SK-N-SH treated with all-trans-retinoic acid at 6 μM for 48 hours (cell line): Measurements from ENCODE around the gene MOSMO.

Experiments
- ATAC-seq: fragments of 200-7000 bp; cut with Tn5 transposase; 3 replicates; pipeline ENCODE4 v1.9.1; 2020; ENCODE audit warnings: mild to moderate bottlenecking, moderate library complexity
- ARNTL ChIP-seq: fragments of 450-650 bp; formaldehyde crosslinking; IDR thresholded peaks from 2 replicates; pipeline ENCODE4 v1.5.0; 2020; ENCODE audit warnings: low read depth, mild to moderate bottlenecking, moderate library complexity, borderline replicate concordance
- BACH2 ChIP-seq: fragments of 250-450 bp; sonication (Bioruptor Pico); IDR thresholded peaks from 2 replicates; pipeline ENCODE4 v1.9.0; 2021; ENCODE audit warnings: mild to moderate bottlenecking, borderline replicate concordance
- CREB5 ChIP-seq: fragments of 250-450 bp; sonication (Bioruptor Pico); IDR thresholded peaks from 2 replicates; pipeline ENCODE4 v1.5.1; 2020; ENCODE audit warnings: low read depth, mild to moderate bottlenecking, moderate library complexity
- CSDC2 ChIP-seq: fragments of 250-450 bp; sonication (Bioruptor Pico); IDR thresholded peaks from 2 replicates; pipeline ENCODE4 v1.5.0; 2020; ENCODE audit warnings: mild to moderate bottlenecking, moderate library complexity
- CSRNP3 ChIP-seq: fragments of 250-450 bp; sonication (Bioruptor Pico); IDR thresholded peaks from 2 replicates; pipeline ENCODE4 v1.5.1; 2021; ENCODE audit warnings: mild to moderate bottlenecking, moderate library complexity
- ESRRG ChIP-seq: fragments of 250-450 bp; sonication (Bioruptor Pico); IDR thresholded peaks from 2 replicates; pipeline ENCODE4 v1.6.1; 2021; ENCODE audit warnings: mild to moderate bottlenecking
- GLIS3 ChIP-seq: fragments of 250-450 bp; sonication (Bioruptor Pico); IDR thresholded peaks from 2 replicates; pipeline ENCODE4 v1.5.0; 2020; ENCODE audit warnings: mild to moderate bottlenecking, moderate library complexity
- ISL1 ChIP-seq: fragments of 250-450 bp; sonication (Bioruptor Pico); IDR thresholded peaks from 2 replicates; pipeline ENCODE4 v2.1.2; 2022; ENCODE audit warnings: mild to moderate bottlenecking, moderate library complexity
- OSR1 ChIP-seq: fragments of 250-450 bp; sonication (Bioruptor Pico); IDR thresholded peaks from 2 replicates; pipeline ENCODE4 v1.8.0; 2022; ENCODE audit warnings: moderate library complexity, mild to moderate bottlenecking, inconsistent platforms
- PATZ1 ChIP-seq: fragments of 250-450 bp; sonication (Bioruptor Pico); IDR thresholded peaks from 2 replicates; pipeline ENCODE4 v1.8.0; 2020; ENCODE audit warnings: mild to moderate bottlenecking, moderate library complexity, borderline replicate concordance
- POU6F1 ChIP-seq: fragments of 250-450 bp; sonication (Bioruptor Pico); IDR thresholded peaks from 2 replicates; pipeline ENCODE4 v1.8.0; 2021; ENCODE audit warnings: low read depth, mild to moderate bottlenecking, moderate library complexity, borderline replicate concordance
- PPARA ChIP-seq: fragments of 250-450 bp; sonication (Bioruptor Pico); IDR thresholded peaks from 2 replicates; pipeline ENCODE4 v1.5.0; 2020; ENCODE audit warnings: mild to moderate bottlenecking, borderline replicate concordance
- RARB ChIP-seq: fragments of 250-450 bp; sonication (Bioruptor Pico); IDR thresholded peaks from 2 replicates; pipeline ENCODE4 v1.8.0; 2021; ENCODE audit warnings: mild to moderate bottlenecking, moderate library complexity
- SNAI2 ChIP-seq: fragments of 250-450 bp; sonication (Bioruptor Pico); IDR thresholded peaks from 2 replicates; pipeline ENCODE4 v1.5.0; 2020; ENCODE audit warnings: mild to moderate bottlenecking, moderate library complexity
- TCF4 ChIP-seq: fragments of 250-450 bp; sonication (Bioruptor Pico); IDR thresholded peaks from 2 replicates; pipeline ENCODE4 v1.8.0; 2021; ENCODE audit warnings: mild to moderate bottlenecking, moderate library complexity, borderline replicate concordance
- TOX ChIP-seq: fragments of 250-450 bp; sonication (Bioruptor Pico); IDR thresholded peaks from 2 replicates; pipeline ENCODE4 v1.8.0; 2021; ENCODE audit warnings: mild to moderate bottlenecking, moderate library complexity, borderline replicate concordance
- TSHZ2 ChIP-seq: fragments of 250-450 bp; sonication (Bioruptor Pico); IDR thresholded peaks from 2 replicates; pipeline ENCODE4 v1.5.0; 2020; ENCODE audit warnings: mild to moderate bottlenecking, moderate library complexity
- ZC3H10 ChIP-seq: fragments of 250-450 bp; sonication (Bioruptor Pico); IDR thresholded peaks from 2 replicates; pipeline ENCODE4 v1.5.1; 2021; ENCODE audit warnings: mild to moderate bottlenecking, moderate library complexity
- ZFP3 ChIP-seq: fragments of 250-450 bp; sonication (Bioruptor Pico); IDR thresholded peaks from 2 replicates; pipeline ENCODE4 v1.5.0; 2020; ENCODE audit warnings: mild to moderate bottlenecking, moderate library complexity
- ZFP30 ChIP-seq: fragments of 450-650 bp; formaldehyde crosslinking; IDR thresholded peaks from 2 replicates; pipeline ENCODE4 v1.5.0; 2022; ENCODE audit warnings: mild to moderate bottlenecking, moderate library complexity
- ZNF565 ChIP-seq: fragments of 450-650 bp; formaldehyde crosslinking; conservative IDR thresholded peaks from 2 replicates; pipeline ENCODE4 v1.5.0; 2020; ENCODE audit warnings: low read depth, mild to moderate bottlenecking, moderate library complexity
- ZNF70 ChIP-seq: fragments of 450-650 bp; formaldehyde crosslinking; IDR thresholded peaks from 2 replicates; pipeline ENCODE4 v1.5.0; 2020; ENCODE audit warnings: mild to moderate bottlenecking, moderate library complexity
- ZNF8 ChIP-seq: fragments of 450-650 bp; formaldehyde crosslinking; IDR thresholded peaks from 2 replicates; pipeline ENCODE4 v1.5.0; 2020; ENCODE audit warnings: mild to moderate bottlenecking, moderate library complexity

The MOSMO gene

GRCh38 chr16:22123146-22123545 is 115.2 kb downstream of the MOSMO start:
- no peak for ATAC-seq
- TF ChIP-seq TOX (CRISPR knock-in tag), result no peak
- TF ChIP-seq ZNF70 (CRISPR knock-in tag), result no peak
- TF ChIP-seq ZC3H10 (CRISPR knock-in tag), result no peak
- TF ChIP-seq SNAI2 (CRISPR knock-in tag), result no peak
- TF ChIP-seq TSHZ2 (CRISPR knock-in tag), result no peak
- no peak for TF ChIP-seq OSR1 (CRISPR knock-in tag)
- TF ChIP-seq ISL1, result no peak
- no peak for TF ChIP-seq CSDC2 (CRISPR knock-in tag)
- no peak for TF ChIP-seq BACH2 (CRISPR knock-in tag)
- no peak for TF ChIP-seq GLIS3 (CRISPR knock-in tag)
- no peak for TF ChIP-seq TCF4
- no peak for TF ChIP-seq POU6F1 (CRISPR knock-in tag)
- no peak for TF ChIP-seq ARNTL (CRISPR knock-in tag)
- no peak for TF ChIP-seq ZFP3
- no peak for TF ChIP-seq PPARA
- no peak for TF ChIP-seq CSRNP3 (CRISPR knock-in tag)
- no peak for TF ChIP-seq ZNF565 (CRISPR knock-in tag)
- TF ChIP-seq ZNF8 (CRISPR knock-in tag), result no peak
- no peak for TF ChIP-seq RARB (CRISPR knock-in tag)
- TF ChIP-seq PATZ1 (CRISPR knock-in tag), result no peak

GRCh38 chr16:22123759-22124490 is 116.0 kb downstream of the MOSMO start:
- ATAC-seq, result no peak
- TF ChIP-seq ESRRG (CRISPR knock-in tag) (no peak), PPARA (no peak), SNAI2 (CRISPR knock-in tag) (no peak), ARNTL (CRISPR knock-in tag) (no peak), GLIS3 (CRISPR knock-in tag) (no peak), CREB5 (CRISPR knock-in tag) (no peak), CSDC2 (CRISPR knock-in tag) (no peak), ZNF8 (CRISPR knock-in tag) (no peak), POU6F1 (CRISPR knock-in tag) (no peak), RARB (CRISPR knock-in tag) (no peak), ISL1 (no peak), TOX (CRISPR knock-in tag) (no peak), ZFP30 (CRISPR knock-in tag) (no peak), ZNF565 (CRISPR knock-in tag) (no peak), ZFP3 (no peak), BACH2 (CRISPR knock-in tag) (no peak), TSHZ2 (CRISPR knock-in tag) (no peak), OSR1 (CRISPR knock-in tag) (no peak), ZC3H10 (CRISPR knock-in tag) (no peak)
